ENCODE data around the gene FMR1.

Gene FMR1

GRCh38 chrX:147916375-147916968 lies 4.8 kb downstream of the FMR1 start:
- no peak for DNase-seq (ENCODE audit: low spot score)

- DNase-seq (ENCODE audit: low spot score) = peak; percentile 6
Observed at GRCh38 chrX:147917700-147918695, 6.3 kb downstream of the FMR1 start.

- no peak for DNase-seq (ENCODE audit: low spot score)
Observed at GRCh38 chrX:147920161-147920666, 8.5 kb downstream of the FMR1 start.

GRCh38 chrX:147923605-147924004 lies 11.9 kb downstream of the FMR1 start:
- DNase-seq (ENCODE audit: low spot score) = no peak

- DNase-seq (ENCODE audit: low spot score) = no peak
Observed at GRCh38 chrX:147927256-147927655, 15.5 kb downstream of the FMR1 start.

GRCh38 chrX:147933815-147934214 lies 22.1 kb downstream of the FMR1 start:
- no peak for DNase-seq (ENCODE audit: low spot score)

GRCh38 chrX:147935156-147935758 lies 23.5 kb downstream of the FMR1 start:
- no peak for DNase-seq (ENCODE audit: low spot score)

GRCh38 chrX:147945286-147945685 lies 33.6 kb downstream of the FMR1 start:
- no peak for DNase-seq (ENCODE audit: low spot score)

- DNase-seq (ENCODE audit: low spot score) = no peak
Observed at GRCh38 chrX:147948531-147948930, 36.8 kb downstream of the FMR1 start.

- no peak for DNase-seq (ENCODE audit: low spot score)
Observed at GRCh38 chrX:147950352-147950751, 38.6 kb downstream of the FMR1 start.

GRCh38 chrX:147953976-147954375 lies 42.3 kb downstream of the FMR1 start:
- no peak for DNase-seq (ENCODE audit: low spot score)

- DNase-seq (ENCODE audit: low spot score) = no peak
Observed at GRCh38 chrX:147957291-147957690, 45.6 kb downstream of the FMR1 start.

GRCh38 chrX:147958291-147958690 lies 46.6 kb downstream of the FMR1 start:
- DNase-seq (ENCODE audit: low spot score) = peak; percentile 73

GRCh38 chrX:147960722-147961121 lies 49.0 kb downstream of the FMR1 start:
- no peak for DNase-seq (ENCODE audit: low spot score)

GRCh38 chrX:147962476-147962875 lies 50.8 kb downstream of the FMR1 start:
- no peak for DNase-seq (ENCODE audit: low spot score)

- DNase-seq (ENCODE audit: low spot score) = no peak
Observed at GRCh38 chrX:147978931-147979330, 67.2 kb downstream of the FMR1 start.

- DNase-seq (ENCODE audit: low spot score) = no peak
Observed at GRCh38 chrX:147981038-147981752, 69.5 kb downstream of the FMR1 start, which contains the start of gene FMR1NB. Gene FMR1NB, plus strand, starts transcription at chrX:147981337. Its CDS starts 66 bp downstream, at chrX:147981403.

All from AG08395 (cell line).